ENCODE data around the gene OAT.

The OAT gene

DNA sequence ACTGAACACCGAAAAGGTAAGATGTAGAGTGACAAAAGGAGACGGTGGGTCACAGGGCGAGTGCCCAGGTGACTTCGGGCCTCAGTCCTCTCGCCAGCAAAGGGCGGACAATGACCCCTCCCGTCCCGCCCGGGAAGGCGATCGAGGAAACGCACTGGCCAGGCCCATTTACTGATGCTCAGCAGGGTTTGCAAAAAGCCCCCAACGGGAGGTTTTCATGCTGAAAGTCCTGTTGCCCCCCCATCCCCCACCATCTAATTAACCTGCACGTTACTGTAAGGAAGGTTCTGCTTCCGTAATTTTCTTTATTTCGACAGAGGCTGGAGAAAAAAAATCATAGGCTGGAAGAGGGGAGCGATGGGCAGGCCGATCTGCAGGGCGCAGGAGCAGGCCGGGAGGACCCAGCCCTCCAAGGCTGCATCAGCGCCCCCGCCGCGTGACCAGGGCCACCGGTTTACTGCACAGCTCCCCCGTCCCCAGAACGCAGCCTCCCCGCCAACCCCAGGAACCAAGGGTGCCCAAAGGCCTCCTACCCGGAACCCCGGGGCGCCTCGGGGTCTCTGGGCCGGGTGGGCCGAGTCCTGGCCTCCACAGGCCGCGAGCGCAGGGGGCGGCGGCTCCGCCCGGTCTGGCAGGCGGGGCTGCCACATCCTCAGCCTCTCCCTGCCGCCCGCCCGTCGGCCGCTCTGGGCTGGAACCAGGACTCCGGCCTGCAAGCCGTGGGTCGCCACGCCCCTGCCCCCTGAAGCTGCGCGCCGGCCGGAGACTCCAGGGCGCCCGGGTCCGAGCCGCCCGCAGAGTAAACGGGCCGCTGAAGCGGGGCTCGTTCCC, 613 bp downstream of the OAT start:
- TF ChIP-seq, protein P1, sequence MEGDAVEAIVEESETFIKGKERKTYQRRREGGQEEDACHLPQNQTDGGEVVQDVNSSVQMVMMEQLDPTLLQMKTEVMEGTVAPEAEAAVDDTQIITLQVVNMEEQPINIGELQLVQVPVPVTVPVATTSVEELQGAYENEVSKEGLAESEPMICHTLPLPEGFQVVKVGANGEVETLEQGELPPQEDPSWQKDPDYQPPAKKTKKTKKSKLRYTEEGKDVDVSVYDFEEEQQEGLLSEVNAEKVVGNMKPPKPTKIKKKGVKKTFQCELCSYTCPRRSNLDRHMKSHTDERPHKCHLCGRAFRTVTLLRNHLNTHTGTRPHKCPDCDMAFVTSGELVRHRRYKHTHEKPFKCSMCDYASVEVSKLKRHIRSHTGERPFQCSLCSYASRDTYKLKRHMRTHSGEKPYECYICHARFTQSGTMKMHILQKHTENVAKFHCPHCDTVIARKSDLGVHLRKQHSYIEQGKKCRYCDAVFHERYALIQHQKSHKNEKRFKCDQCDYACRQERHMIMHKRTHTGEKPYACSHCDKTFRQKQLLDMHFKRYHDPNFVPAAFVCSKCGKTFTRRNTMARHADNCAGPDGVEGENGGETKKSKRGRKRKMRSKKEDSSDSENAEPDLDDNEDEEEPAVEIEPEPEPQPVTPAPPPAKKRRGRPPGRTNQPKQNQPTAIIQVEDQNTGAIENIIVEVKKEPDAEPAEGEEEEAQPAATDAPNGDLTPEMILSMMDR (IDR thresholded peaks at IDR 0.05; ENCODE audit: low read length, missing control alignments), result peak; percentile 1
- peak overlapping the region; percentile 77 for H3K4me3 ChIP-seq (replicated peaks; ENCODE audit: low read depth, low read length)
- peak; percentile 62 for DNase-seq (ENCODE audit: low read depth)

DNA sequence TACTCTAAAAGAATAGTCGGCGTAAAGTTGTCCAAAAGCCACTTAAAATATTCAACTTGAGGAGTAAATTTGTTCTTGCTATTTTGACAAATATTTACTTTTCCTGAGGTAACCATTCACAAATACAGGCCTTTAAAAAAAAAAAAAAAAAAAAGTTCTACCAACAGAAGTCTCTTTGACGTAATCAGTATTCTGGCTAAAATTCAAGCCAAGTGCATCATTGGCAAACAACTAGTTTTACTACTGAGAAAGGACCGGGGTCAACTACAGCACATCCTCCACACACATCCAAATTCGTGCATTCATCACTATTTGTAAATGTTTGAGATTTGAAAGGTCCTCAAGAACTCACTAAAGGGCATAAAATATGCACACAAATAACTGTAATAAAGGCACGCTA, 2.0 kb downstream of the OAT start:
- peak; percentile 65 for DNase-seq (ENCODE audit: low read depth)
- TF ChIP-seq, protein P1 (IDR thresholded peaks at IDR 0.05; ENCODE audit: low read length, missing control alignments), result no peak
- no peak overlapping the region for H3K4me3 ChIP-seq (replicated peaks; ENCODE audit: low read depth, low read length)

DNA sequence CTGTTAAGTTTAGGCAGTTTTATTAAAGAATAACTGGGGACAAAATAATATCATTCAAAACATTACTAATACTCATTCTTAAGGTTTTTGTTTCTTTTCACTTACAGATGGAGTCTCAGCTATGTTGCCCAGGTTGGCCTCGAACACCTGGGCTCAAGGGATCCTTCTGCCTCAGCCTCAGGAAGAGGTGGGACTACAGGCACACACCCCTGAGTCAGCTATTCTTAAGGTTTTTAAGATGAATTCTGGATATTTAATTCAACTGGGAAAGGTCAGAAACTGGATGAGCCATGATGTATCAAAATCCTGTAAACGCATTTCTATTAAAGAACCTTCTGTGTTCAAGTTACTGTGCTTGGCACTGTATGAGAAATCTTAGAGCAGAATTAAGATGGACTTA, 3.5 kb downstream of the OAT start:
- DNase-seq (ENCODE audit: low read depth), result no peak
- TF ChIP-seq, protein P1 (IDR thresholded peaks at IDR 0.05; ENCODE audit: low read length, missing control alignments), result no peak
- H3K4me3 ChIP-seq (replicated peaks; ENCODE audit: low read depth, low read length), result no peak overlapping the region

DNA sequence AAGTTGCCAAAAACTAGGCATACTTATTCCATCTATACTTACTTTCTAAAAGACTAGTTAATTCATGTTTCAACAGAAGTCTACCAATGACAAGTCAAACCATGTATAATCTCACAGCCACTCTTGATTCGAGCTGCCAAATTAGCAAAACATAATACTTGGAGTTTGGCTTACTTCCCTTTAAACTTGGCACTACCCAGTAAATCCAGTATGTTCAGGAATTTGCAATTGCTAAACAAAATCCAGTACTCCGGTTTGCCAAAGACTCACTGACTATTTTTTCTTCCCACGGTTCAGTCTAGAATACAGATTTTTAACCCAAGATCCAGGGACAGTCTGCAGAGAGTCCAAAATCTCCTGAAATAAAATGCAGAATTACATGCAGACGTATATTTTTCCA, 4.6 kb downstream of the OAT start:
- TF ChIP-seq, protein P1 (IDR thresholded peaks at IDR 0.05; ENCODE audit: low read length, missing control alignments), result no peak
- no peak overlapping the region for H3K4me3 ChIP-seq (replicated peaks; ENCODE audit: low read depth, low read length)
- DNase-seq (ENCODE audit: low read depth), result peak; percentile 64

DNA sequence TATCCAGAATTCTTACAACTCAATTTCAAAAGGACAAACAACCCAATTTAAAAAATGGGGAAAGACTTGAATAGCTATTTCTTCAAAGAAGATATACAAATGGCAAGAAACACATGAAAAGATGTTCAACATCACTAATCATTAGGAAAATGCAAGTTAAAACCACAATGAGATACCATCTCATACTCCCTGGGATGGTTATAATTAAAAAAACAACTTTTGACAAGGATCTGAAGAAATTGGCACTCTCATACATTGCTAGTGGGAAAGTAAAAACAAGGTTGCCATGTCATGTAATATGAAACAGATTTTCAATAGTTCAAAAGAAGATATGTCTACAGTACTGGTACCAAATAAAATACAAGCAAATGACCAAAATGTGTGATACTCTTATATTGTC, 9.0 kb downstream of the OAT start:
- no peak overlapping the region for H3K4me3 ChIP-seq (replicated peaks; ENCODE audit: low read depth, low read length)
- TF ChIP-seq, protein P1 (IDR thresholded peaks at IDR 0.05; ENCODE audit: low read length, missing control alignments), result no peak
- DNase-seq (ENCODE audit: low read depth), result no peak

DNA sequence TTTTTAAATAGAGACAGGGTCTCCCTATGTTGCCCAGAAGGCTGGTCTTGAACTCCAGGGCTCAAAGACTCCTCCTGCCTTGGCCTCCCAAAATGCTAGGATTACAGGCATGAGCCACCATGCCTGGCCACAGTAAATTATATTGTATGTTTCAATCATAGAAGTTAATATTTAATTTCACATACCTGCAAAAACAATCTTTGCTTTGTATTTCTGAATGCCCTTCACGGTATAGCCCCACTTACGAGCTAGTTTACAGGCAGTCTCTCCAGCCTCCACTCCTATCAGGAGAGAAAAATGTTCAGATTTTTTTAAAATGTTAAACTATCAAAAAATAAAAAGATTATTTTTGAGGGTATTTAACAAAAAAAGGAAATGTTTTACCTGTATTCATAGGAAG, 10.4 kb downstream of the OAT start:
- no peak overlapping the region for H3K4me3 ChIP-seq (replicated peaks; ENCODE audit: low read depth, low read length)
- TF ChIP-seq, protein P1 (IDR thresholded peaks at IDR 0.05; ENCODE audit: low read length, missing control alignments), result no peak
- DNase-seq (ENCODE audit: low read depth), result no peak

DNA sequence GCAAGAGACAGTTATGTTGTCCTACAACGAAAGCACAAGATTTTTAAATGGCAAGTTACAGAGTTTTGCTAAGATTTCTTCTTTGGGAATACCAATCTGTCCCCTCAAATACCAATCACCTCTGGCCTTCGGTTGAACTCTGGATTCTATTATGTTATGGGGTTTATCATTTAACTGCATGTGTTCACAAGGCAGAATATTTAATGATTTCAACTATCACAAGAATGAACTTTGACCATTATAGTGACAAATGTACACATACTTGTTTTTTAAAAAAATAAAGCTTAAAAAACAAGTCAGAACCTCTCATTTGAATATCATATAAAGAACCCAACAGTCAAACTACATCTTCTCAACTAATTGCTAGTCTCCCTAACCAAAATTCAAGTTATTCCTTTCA, 11.3 kb downstream of the OAT start:
- DNase-seq (ENCODE audit: low read depth), result no peak
- no peak overlapping the region for H3K4me3 ChIP-seq (replicated peaks; ENCODE audit: low read depth, low read length)
- TF ChIP-seq, protein P1 (IDR thresholded peaks at IDR 0.05; ENCODE audit: low read length, missing control alignments), result no peak

All from fibroblast of pulmonary artery (primary cell).